ENCODE results near the gene NTHL1. TPM values are rescaled to one million over a fixed set of nuclear protein-coding genes. Genes with fewer than 3 reads are reported as not detected.

The NTHL1 gene
- 10 to 100 TPM; 22.8 to 56.7 (median 28.1) TPM for total RNA-seq

DNA sequence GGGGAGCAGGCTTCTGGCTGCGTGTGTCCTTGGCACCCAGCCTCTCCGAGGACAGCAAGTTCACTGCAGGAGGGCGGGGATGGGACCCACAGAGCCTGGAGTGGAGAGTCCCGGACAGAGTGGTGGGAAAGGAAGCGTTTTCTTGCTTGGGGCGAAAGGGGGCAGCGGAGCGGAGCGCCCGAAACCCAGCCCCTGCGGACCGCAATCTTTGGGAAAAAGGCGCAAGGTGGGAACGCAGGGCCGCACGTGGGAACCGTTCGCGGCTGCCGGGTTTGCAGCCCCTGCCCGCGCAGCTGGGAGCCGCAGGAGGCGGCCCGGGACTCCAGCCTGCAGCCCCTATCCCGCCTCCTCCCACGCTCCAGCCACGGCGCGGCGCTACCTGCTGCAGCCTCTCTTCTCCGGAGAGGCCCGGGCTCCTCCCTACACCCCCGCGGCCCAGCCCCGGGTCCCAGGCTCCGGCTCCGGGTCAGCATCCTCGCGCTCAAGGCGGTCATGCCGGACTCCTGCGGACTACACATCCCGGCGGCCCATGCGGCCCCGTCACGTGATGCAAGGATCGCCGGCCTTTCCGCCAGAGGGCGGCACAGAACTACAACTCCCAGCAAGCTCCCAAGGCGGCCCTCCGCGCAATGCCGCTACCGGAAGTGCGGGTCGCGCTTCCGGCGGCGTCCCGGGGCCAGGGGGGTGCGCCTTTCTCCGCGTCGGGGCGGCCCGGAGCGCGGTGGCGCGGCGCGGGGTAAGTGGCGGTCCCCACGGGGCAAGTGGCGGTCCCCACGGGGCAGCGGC lies at the start of gene NTHL1, which contains the start of gene TSC2:
NTHL1 (minus strand) TSS at position 505 of the 786 bp plus-strand sequence; CDS start at position 494, 11 bp downstream.
TSC2 (plus strand) TSS at position 656 of the 786 bp plus-strand sequence. CDS start 631 bp downstream, outside the sequence.
- DNase-seq (ENCODE audit: low spot score in 2 of 2): peak; percentile 94
- Histone ChIP-seq H3K4me1 (peaks cover 0 to 54% (median 26%) of the 10 kb centered on the region in 4 donors), H3K27ac (peak within 1 kb of the TSS; percentile 9 to 90 (median 70)), H3K9me3 (no peaks in the 10 kb centered on the region), H3K4me3 (peak within 1 kb of the TSS; percentile 71 to 94 (median 88)), H3K36me3 (peaks cover 0 to 47% (median 0%) of the 10 kb centered on the region in 3 donors), H3K27me3 (no peaks in the 10 kb centered on the region)
- peak; percentile 82 to 86 for TF ChIP-seq EP300 (IDR thresholded peaks at IDR 0.05)
- TF ChIP-seq, protein P1, sequence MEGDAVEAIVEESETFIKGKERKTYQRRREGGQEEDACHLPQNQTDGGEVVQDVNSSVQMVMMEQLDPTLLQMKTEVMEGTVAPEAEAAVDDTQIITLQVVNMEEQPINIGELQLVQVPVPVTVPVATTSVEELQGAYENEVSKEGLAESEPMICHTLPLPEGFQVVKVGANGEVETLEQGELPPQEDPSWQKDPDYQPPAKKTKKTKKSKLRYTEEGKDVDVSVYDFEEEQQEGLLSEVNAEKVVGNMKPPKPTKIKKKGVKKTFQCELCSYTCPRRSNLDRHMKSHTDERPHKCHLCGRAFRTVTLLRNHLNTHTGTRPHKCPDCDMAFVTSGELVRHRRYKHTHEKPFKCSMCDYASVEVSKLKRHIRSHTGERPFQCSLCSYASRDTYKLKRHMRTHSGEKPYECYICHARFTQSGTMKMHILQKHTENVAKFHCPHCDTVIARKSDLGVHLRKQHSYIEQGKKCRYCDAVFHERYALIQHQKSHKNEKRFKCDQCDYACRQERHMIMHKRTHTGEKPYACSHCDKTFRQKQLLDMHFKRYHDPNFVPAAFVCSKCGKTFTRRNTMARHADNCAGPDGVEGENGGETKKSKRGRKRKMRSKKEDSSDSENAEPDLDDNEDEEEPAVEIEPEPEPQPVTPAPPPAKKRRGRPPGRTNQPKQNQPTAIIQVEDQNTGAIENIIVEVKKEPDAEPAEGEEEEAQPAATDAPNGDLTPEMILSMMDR (IDR thresholded peaks at IDR 0.05): peak; percentile 43 to 84 (median 66)
- peak in 1 of 2 donors; percentile 44 for TF ChIP-seq POLR2A (IDR thresholded peaks at IDR 0.05)
- WGBS, 2 donors: 1 to 2% methylated on average over 16 to 48 of the region's 81 CpGs

DNA sequence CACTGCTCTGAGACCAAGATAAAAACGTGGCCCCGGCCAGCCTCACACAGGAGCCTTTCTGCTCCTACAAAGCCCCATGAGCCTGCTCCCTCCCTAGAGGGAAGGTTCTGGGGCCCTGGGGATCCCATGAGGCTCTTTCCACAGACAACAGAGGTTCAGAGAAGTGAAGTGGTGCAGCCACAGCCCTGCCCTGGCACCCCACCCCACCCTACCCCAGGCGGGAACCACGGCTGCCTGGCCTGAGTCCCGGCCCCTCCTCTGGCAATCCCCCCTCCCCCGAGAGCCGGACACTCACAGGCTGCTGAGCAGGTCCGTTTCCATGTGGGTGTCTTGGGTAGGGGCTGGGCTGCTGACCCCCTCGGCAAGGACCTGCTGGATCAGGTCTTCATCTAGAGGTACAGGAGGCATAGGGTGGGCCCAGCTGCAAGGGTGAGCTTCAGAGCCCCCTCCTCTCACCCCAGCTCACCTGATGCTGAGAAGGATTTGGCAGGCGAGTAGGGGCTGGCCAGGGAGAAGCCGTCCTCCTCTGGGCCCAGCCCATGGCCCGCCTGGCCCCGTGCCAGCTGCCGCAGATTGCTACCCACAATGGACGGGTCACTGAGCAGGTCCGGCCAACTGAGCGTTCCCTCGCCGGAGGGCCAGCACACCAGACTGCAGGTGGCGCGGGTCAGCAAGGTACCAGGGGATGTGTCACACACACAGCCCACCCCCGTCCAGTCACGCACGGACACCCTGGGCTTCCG lies 49.4 kb upstream of the NTHL1 start:
- Histone ChIP-seq H3K4me1 (peaks cover 0 to 11% (median 3%) of the 10 kb centered on the region in 4 donors), H3K27me3 (no peaks in the 10 kb centered on the region), H3K27ac (no peak overlapping the region), H3K4me3 (no peak overlapping the region), H3K9me3 (no peaks in the 10 kb centered on the region), H3K36me3 (peaks cover 0 to 95% (median 13%) of the 10 kb centered on the region in 3 donors)
- 70% methylated on average over 15 to 16 of the region's 25 CpGs for WGBS, 2 donors
- DNase-seq (ENCODE audit: low spot score in 2 of 2): no peak
- TF ChIP-seq EP300 (IDR thresholded peaks at IDR 0.05) (no peak), POLR2A (IDR thresholded peaks at IDR 0.05) (no peak)
- TF ChIP-seq, protein P1 (IDR thresholded peaks at IDR 0.05): no peak

DNA sequence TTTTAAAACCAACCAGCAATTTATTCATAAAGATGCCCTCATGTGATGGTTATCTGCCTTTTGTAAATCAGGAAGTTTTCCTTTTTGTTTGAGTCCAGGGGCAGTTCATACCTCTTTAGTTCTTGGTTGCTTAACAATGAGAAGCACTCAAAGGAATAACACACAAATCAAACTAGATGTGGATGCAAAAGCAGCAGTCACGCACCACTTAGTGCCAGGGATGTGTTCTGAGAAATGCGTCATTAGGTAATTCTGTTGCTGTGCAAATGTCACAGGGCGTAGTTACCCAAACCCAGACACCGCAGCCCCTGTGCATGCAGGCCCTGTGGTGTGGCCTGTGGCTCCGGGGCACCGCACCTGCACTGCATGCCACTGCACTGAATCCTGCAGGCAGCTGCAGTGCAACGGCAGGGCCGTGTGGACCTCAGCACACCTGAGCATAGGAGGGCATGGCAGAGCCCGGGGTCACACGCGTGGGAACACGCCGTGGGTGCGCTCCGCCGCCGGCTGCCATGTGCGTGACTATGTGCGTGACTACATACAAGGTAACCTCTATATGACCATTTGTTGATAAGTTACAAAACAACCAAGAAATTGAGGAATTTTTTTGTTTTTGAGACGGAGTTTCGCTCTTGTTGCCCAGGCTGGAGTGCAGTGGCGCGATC lies 48.4 kb upstream of the NTHL1 start:
- DNase-seq (ENCODE audit: low spot score in 2 of 2): no peak
- Histone ChIP-seq H3K27me3 (no peaks in the 10 kb centered on the region), H3K27ac (no peak overlapping the region), H3K9me3 (no peaks in the 10 kb centered on the region), H3K4me1 (peaks cover 0 to 18% (median 3%) of the 10 kb centered on the region in 4 donors), H3K36me3 (peaks cover 0 to 95% (median 13%) of the 10 kb centered on the region in 3 donors), H3K4me3 (no peak overlapping the region)
- TF ChIP-seq, protein P1 (IDR thresholded peaks at IDR 0.05): no peak
- no peak for TF ChIP-seq POLR2A (IDR thresholded peaks at IDR 0.05)
- no peak for TF ChIP-seq EP300 (IDR thresholded peaks at IDR 0.05)
- WGBS, 2 donors: 95 to 96% methylated on average over 20 to 23 of the region's 23 CpGs

DNA sequence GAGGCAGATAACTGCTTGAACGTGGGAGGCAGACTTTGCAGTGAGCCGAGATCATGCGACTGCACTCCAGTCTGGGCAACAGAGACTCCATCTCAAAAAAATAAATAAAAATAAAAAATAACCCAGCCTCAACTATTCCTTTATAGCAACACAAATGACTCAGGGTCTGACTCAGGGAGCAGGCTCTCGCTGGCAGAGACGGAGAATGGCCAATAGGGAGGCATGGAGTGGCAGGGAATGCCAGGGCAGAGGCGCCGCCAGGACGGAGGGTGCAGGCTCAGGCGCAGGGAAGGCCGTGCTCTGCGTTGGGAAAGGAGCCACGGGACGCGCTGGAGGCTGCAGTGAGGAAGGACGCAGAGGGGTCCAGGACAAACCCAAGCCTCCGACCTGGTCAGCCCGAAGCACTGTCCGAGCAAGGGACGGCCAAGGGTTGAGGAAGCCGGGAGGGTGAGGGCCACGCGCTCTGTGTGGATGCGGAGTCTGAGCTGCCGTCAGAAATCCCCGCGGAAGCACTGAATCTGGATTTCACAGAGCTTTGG lies 47.8 kb upstream of the NTHL1 start:
- no peak overlapping the region for H3K4me3 ChIP-seq
- H3K9me3 ChIP-seq: no peaks in the 10 kb centered on the region
- H3K36me3 ChIP-seq: peaks cover 0 to 95% (median 13%) of the 10 kb centered on the region in 3 donors
- H3K27me3 ChIP-seq: no peaks in the 10 kb centered on the region
- TF ChIP-seq EP300 (IDR thresholded peaks at IDR 0.05): no peak
- TF ChIP-seq, protein P1 (IDR thresholded peaks at IDR 0.05): no peak
- TF ChIP-seq POLR2A (IDR thresholded peaks at IDR 0.05): no peak
- H3K27ac ChIP-seq: no peak overlapping the region
- H3K4me1 ChIP-seq: peaks cover 0 to 18% (median 3%) of the 10 kb centered on the region in 4 donors
- WGBS, 2 donors: 94 to 95% methylated on average over 26 of the region's 26 CpGs
- DNase-seq (ENCODE audit: low spot score in 2 of 2): no peak
